ENCODE measurements around the gene ADISSP. TPM values are rescaled to one million over a fixed set of nuclear protein-coding genes. Genes with fewer than 3 reads are reported as not detected.

The ADISSP gene
- total RNA-seq, 2 donors from 2014 or later = 11.2 to 26.7 TPM

DNA sequence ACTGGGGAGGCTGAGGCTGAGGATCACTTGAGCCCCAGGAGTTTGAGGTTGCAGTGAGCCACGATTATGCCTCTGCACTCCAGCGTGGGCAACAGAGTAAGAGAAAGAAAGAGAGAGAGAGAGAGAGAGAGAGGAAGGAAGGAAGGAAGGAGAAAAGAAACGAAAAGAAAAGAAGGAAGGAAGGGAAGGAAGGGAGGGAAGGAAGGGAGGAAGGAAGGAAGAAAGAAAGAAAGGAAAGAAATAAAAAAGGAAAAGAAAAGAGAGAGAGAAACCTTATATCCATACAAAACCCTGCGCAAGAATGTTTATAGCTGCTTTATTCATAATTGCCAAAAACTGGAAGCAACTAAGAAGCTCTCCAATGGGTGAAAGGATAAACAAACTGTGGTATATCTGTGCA, 43.2 kb downstream of the ADISSP start:
- WGBS, 2 donors = 57 to 75% methylated on average over 2 to 4 of the region's 4 CpGs
- Histone ChIP-seq H3K27ac (no peak overlapping the region), H3K36me3 (replicated peaks in 1 of 2; ENCODE audit: insufficient read depth in 1 of 2, low read depth in 2 of 2) (no peaks in the 10 kb centered on the region), H3K4me1 (no peaks in the 10 kb centered on the region), H3K9me3 (no peaks in the 10 kb centered on the region), H3K4me3 (no peak overlapping the region), H3K27me3 (no peaks in the 10 kb centered on the region)
- no peak for ATAC-seq
- intact Hi-C loops (cut with DNase I) = no loop called here
- TF ChIP-seq POLR2A (IDR thresholded peaks at IDR 0.05) = no peak
- TF ChIP-seq, protein P1, sequence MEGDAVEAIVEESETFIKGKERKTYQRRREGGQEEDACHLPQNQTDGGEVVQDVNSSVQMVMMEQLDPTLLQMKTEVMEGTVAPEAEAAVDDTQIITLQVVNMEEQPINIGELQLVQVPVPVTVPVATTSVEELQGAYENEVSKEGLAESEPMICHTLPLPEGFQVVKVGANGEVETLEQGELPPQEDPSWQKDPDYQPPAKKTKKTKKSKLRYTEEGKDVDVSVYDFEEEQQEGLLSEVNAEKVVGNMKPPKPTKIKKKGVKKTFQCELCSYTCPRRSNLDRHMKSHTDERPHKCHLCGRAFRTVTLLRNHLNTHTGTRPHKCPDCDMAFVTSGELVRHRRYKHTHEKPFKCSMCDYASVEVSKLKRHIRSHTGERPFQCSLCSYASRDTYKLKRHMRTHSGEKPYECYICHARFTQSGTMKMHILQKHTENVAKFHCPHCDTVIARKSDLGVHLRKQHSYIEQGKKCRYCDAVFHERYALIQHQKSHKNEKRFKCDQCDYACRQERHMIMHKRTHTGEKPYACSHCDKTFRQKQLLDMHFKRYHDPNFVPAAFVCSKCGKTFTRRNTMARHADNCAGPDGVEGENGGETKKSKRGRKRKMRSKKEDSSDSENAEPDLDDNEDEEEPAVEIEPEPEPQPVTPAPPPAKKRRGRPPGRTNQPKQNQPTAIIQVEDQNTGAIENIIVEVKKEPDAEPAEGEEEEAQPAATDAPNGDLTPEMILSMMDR (IDR thresholded peaks at IDR 0.05) = no peak
- no peak for DNase-seq

DNA sequence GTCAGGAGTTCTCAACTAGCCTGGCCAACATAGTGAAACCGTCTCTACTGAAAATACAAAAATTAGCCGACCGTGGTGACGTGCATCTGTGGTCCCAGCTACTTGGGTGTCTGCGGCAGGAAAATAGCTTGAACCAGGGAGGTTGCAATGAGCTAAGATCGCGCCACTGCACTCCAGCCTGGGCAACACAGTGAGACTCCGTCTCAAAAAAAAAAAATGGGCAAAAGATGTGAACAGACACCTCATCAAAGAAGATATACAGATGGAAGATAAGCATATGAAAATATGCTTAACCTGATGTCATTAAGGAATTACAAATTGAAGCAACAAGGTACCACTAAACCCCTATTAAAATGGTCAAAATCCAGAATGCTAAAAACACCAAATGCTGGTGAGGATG, 44.3 kb downstream of the ADISSP start:
- ATAC-seq (no peak), DNase-seq (no peak)
- no peaks in the 10 kb centered on the region for H3K27me3 ChIP-seq
- no peaks in the 10 kb centered on the region for H3K9me3 ChIP-seq
- no peaks in the 10 kb centered on the region for H3K4me1 ChIP-seq
- TF ChIP-seq, protein P1 (IDR thresholded peaks at IDR 0.05) = no peak
- no peak for TF ChIP-seq POLR2A (IDR thresholded peaks at IDR 0.05)
- H3K27ac ChIP-seq = no peak overlapping the region
- H3K36me3 ChIP-seq (replicated peaks in 1 of 2; ENCODE audit: insufficient read depth in 1 of 2, low read depth in 2 of 2) = no peaks in the 10 kb centered on the region
- 85 to 93% methylated on average over 8 of the region's 8 CpGs for WGBS, 2 donors
- intact Hi-C loops (cut with DNase I) = no loop called here
- no peak overlapping the region for H3K4me3 ChIP-seq

DNA sequence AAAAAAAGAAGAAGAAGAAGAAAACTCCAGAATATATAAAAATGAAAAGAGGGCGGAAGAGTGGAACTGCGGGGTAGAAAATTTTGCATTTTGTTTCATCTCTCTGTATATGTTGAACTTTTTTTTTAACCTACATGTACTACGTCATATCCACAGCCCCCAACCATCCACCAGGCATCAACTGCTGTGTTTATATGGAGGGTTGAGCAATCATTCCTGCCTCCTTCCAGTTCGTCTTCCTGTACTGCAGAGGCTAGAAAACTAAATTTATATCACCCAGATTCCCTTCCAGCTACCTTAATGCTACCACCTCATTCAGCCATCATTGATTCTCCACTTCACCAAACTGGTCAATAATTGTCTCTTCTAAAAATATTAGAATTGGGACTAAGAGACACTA, 45.6 kb downstream of the ADISSP start:
- DNase-seq = no peak
- no peaks in the 10 kb centered on the region for H3K4me1 ChIP-seq
- no peaks in the 10 kb centered on the region for H3K27me3 ChIP-seq
- no peak overlapping the region for H3K4me3 ChIP-seq
- no peak overlapping the region for H3K27ac ChIP-seq
- ATAC-seq = no peak
- intact Hi-C loops (cut with DNase I) = no loop called here
- H3K36me3 ChIP-seq (replicated peaks in 1 of 2; ENCODE audit: insufficient read depth in 1 of 2, low read depth in 2 of 2) = no peaks in the 10 kb centered on the region
- 78 to 82% methylated on average over 4 of the region's 4 CpGs for WGBS, 2 donors
- H3K9me3 ChIP-seq = no peaks in the 10 kb centered on the region
- TF ChIP-seq POLR2A (IDR thresholded peaks at IDR 0.05) = no peak
- TF ChIP-seq, protein P1 (IDR thresholded peaks at IDR 0.05) = no peak

DNA sequence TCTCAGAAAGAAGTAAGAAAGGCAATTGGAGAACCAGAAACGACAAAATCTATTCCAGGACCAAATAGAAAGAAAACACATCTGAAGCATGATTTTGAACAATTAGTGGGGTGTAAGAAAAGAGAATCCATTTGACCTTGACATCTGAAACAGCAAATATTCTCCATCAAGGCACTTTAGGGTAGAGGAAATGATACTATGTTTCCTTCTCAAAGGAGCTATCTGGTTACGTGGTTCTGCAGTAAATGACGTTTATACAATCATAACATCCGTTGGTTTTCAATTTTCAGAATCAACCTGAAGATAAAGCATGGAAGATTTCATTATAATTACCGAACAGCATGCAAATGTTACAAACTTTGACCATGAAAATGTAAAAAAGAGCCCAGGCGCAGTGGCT, 46.9 kb downstream of the ADISSP start:
- H3K9me3 ChIP-seq = no peaks in the 10 kb centered on the region
- intact Hi-C loops (cut with DNase I) = no loop called here
- no peak for DNase-seq
- no peak overlapping the region for H3K4me3 ChIP-seq
- no peaks in the 10 kb centered on the region for H3K4me1 ChIP-seq
- WGBS, 2 donors = 31 to 51% methylated on average over 6 of the region's 6 CpGs
- no peak for ATAC-seq
- no peak overlapping the region for H3K27ac ChIP-seq
- TF ChIP-seq POLR2A (IDR thresholded peaks at IDR 0.05) = no peak
- TF ChIP-seq, protein P1 (IDR thresholded peaks at IDR 0.05) = no peak
- H3K27me3 ChIP-seq = no peaks in the 10 kb centered on the region
- H3K36me3 ChIP-seq (replicated peaks in 1 of 2; ENCODE audit: insufficient read depth in 1 of 2, low read depth in 2 of 2) = no peaks in the 10 kb centered on the region

DNA sequence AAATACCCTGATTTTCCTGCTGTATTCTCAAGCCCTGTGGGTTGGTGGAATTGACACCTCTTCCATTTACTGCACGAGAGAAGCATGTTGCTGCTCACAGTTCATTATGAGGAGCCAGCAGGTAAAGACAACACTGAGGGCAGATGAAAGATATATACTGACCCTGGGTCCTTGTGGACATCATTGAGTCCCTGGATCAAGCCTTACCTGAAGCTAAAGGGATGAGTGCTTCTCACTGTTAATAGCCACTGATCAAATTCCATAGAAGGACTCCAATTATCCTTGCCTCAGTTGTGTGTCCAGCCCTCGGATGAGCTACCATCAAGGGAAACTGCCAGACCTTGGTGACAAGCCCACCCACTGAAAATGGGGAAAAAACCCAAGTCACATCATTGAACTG, 47.5 kb downstream of the ADISSP start:
- no peak for DNase-seq
- no peak overlapping the region for H3K4me3 ChIP-seq
- H3K36me3 ChIP-seq (replicated peaks in 1 of 2; ENCODE audit: insufficient read depth in 1 of 2, low read depth in 2 of 2) = no peaks in the 10 kb centered on the region
- H3K27me3 ChIP-seq = no peaks in the 10 kb centered on the region
- TF ChIP-seq, protein P1 (IDR thresholded peaks at IDR 0.05) = no peak
- TF ChIP-seq POLR2A (IDR thresholded peaks at IDR 0.05) = no peak
- ATAC-seq = no peak
- no peaks in the 10 kb centered on the region for H3K4me1 ChIP-seq
- 56 to 62% methylated on average over 2 of the region's 2 CpGs for WGBS, 2 donors
- no peak overlapping the region for H3K27ac ChIP-seq
- no peaks in the 10 kb centered on the region for H3K9me3 ChIP-seq
- intact Hi-C loops (cut with DNase I) = no loop called here

All from body of pancreas (tissue), 4 donors.